Cardiac septum (tissue), 1 donor: ENCODE data around the gene ATG12. TPM values are rescaled to one million over a fixed set of nuclear protein-coding genes. Genes with fewer than 3 reads are reported as not detected.
"Not testable (repeated sequence)": the region's sequence is repeated elsewhere in the genome, so short reads cannot be mapped to it uniquely, and the experiment has no call there.

Source experiments
- DNase-seq: peaks from one replicate; pipeline ENCODE4 v3.0.0-alpha.2; 2020; ENCODE audit warnings: low spot score
- intact Hi-C: fragments of 100-400 bp; cut with DNase I; formaldehyde crosslinking; loops from one replicate; pipeline ENCODE4 v1.14.0; 2022
- total RNA-seq: library from RNA; stranded (reverse); fragmentation: NEBNext Ultra II Directional; extraction: Animal tissue kit (Norgen Biotek cat#: 25700); gene quantifications from one replicate; pipeline ENCODE4 v1.2.1, GENCODE V29; 2021
- donor health status: DM: no; HTN: no; CAD: no.

Gene ATG12
- total RNA-seq, 1 donor from 2014 or later = 22.5 TPM

- intact Hi-C loops = no loop called here
- no peak for DNase-seq
Measured at GRCh38 chr5:115813719-115814118, 27.6 kb downstream of the ATG12 start.

- no peak for DNase-seq
- intact Hi-C loops = no loop called here
Measured at GRCh38 chr5:115812372-115812771, 29.0 kb downstream of the ATG12 start.

- intact Hi-C loops = no loop called here
- no peak for DNase-seq
Measured at GRCh38 chr5:115811406-115811805, 30.0 kb downstream of the ATG12 start.

- intact Hi-C loops = no loop called here
- no peak for DNase-seq
Measured at GRCh38 chr5:115810761-115811160, 30.6 kb downstream of the ATG12 start.

GRCh38 chr5:115809946-115810345 is 31.4 kb downstream of the ATG12 start:
- intact Hi-C loops = no loop called here

GRCh38 chr5:115808066-115808465 is 33.3 kb downstream of the ATG12 start:
- intact Hi-C loops, DNase-seq: not testable (repeated sequence)

More at GRCh38 chr5:115809946-115810345, 31.4 kb downstream of the ATG12 start:
- DNase-seq = no peak

GRCh38 chr5:115807654-115808052 is 33.7 kb downstream of the ATG12 start:
- intact Hi-C loops = no loop called here
- DNase-seq = no peak

GRCh38 chr5:115806986-115807653 is 34.2 kb downstream of the ATG12 start:
- intact Hi-C loops = no loop called here
- no peak for DNase-seq

GRCh38 chr5:115801984-115802383 is 39.4 kb downstream of the ATG12 start:
- DNase-seq = no peak
- intact Hi-C loops = no loop called here

GRCh38 chr5:115801152-115801551 is 40.2 kb downstream of the ATG12 start:
- intact Hi-C loops = no loop called here
- DNase-seq = no peak

- intact Hi-C loops = no loop called here
- no peak for DNase-seq
Measured at GRCh38 chr5:115800108-115800507, 41.3 kb downstream of the ATG12 start.

- intact Hi-C loops = no loop called here
- DNase-seq = no peak
Measured at GRCh38 chr5:115798252-115798651, 43.1 kb downstream of the ATG12 start.

- intact Hi-C loops = no loop called here
- DNase-seq = no peak
Measured at GRCh38 chr5:115796656-115797055, 44.7 kb downstream of the ATG12 start.

- intact Hi-C loops = no loop called here
- DNase-seq = no peak
Measured at GRCh38 chr5:115795700-115796099, 45.7 kb downstream of the ATG12 start.

- DNase-seq = no peak
- intact Hi-C loops = no loop called here
Measured at GRCh38 chr5:115788440-115788839, 52.9 kb downstream of the ATG12 start.

- DNase-seq = no peak
- intact Hi-C loops = no loop called here
Measured at GRCh38 chr5:115787426-115787825, 53.9 kb downstream of the ATG12 start.

- intact Hi-C loops = no loop called here
- DNase-seq = no peak
Measured at GRCh38 chr5:115785381-115786065, 55.8 kb downstream of the ATG12 start.

GRCh38 chr5:115778417-115778816 is 62.9 kb downstream of the ATG12 start:
- DNase-seq = no peak
- intact Hi-C loops = loop anchor here (5.0 kb wide), 1 partner anchor 39 kb away; the partner anchor contains the start of gene CDO1
